GM03348 (cell line): ENCODE measurements around the gene ANKRD37.
"Not testable (repeated sequence)": the region's sequence is repeated elsewhere in the genome, so short reads cannot be mapped to it uniquely, and the experiment has no call there.

Experiments used
- DNase-seq: peaks from one replicate; pipeline ENCODE4 v3.0.0; 2012; ENCODE audit warnings: low spot score

Gene ANKRD37

GRCh38 chr4:185396724-185397385 lies at the start of gene ANKRD37:
ANKRD37 (plus strand) TSS chr4:185396841; CDS start chr4:185396924, 83 bp downstream.
- peak; percentile 44 for DNase-seq

DNA sequence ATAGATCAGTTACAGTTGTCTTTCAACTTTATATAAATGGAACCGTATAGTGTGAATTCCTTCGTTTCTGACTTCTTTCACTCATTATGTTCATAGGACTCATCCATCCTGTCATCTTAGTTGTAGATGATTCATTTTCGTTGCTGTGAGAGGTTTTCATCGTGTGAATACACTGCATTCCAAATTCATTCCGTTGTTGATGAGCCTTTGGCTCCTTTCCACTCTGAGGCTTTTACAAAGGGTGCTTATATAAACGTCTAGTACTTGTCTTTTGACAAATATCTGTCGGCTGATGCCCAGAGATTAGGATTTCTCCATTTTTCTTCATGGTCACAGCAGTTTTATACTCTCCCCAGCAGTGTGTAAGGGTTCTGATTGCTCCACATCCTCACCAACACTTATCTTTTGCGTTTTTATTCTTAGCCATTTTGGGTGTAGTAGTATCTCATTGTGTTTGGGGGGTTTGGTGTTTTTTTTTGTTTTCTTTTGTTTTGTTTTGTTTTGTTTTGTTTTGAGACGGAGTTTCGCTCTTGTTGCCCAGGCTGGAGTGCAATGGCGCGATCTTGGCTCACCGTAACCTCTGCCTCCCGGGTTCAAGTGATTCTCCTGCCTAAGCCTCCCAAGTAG lies 49.6 kb upstream of the ANKRD37 start:
- no peak for DNase-seq

GRCh38 chr4:185351691-185352090 lies 45.0 kb upstream of the ANKRD37 start:
- DNase-seq: no peak

- DNase-seq: no peak
These were observed 44.4 kb upstream of the ANKRD37 start for GRCh38 chr4:185352202-185352601.

- no peak for DNase-seq
These were observed 43.9 kb upstream of the ANKRD37 start for GRCh38 chr4:185352741-185353140.

GRCh38 chr4:185357211-185357610 lies 39.4 kb upstream of the ANKRD37 start:
- no peak for DNase-seq

- no peak for DNase-seq
These were observed 38.8 kb upstream of the ANKRD37 start for GRCh38 chr4:185357733-185358440.

DNA sequence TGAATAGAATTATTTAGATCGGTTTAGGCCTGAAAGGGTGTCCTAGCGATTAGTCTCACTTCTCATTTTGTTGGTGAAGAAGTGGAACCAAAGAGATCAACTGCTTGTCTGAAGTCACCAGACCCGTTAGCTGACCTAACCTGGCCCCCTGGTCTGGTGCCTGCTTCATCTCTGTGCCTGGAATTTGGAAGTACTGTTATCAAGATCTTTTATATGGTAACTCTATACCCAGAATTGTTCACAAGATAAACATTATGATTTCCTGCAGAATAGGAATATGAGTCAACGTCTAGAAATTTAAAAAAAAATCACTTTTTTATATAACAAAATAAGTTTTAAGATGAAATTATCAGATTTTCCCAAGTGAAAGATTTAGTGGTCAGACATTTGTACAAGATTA lies 38.1 kb upstream of the ANKRD37 start:
- peak; percentile 28 for DNase-seq

GRCh38 chr4:185358959-185359358 lies 37.7 kb upstream of the ANKRD37 start:
- DNase-seq: no peak

- DNase-seq: no peak
These were observed 36.7 kb upstream of the ANKRD37 start for GRCh38 chr4:185359767-185360446.

- no peak for DNase-seq
These were observed 34.8 kb upstream of the ANKRD37 start for GRCh38 chr4:185361872-185362271.

DNA sequence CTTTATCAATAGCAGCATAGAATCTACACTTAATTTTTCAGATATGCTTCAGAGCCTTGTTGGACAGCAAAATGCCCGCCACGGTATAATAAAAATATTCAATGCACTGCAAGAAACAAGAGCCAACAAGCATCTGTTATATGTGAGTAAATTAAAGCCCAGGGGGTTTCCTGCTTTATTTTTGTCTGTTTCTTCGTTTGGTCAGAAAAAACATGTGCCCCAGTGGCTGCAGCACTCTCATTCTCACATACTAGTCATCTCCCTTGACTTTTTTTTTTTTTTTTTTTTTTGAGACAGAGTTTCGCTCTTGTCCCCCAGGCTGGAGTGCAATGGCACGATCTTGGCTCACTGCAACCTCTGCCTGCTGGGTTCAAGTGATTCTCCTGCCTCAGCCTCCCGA lies 34.1 kb upstream of the ANKRD37 start:
- not testable (repeated sequence) for DNase-seq

GRCh38 chr4:185363251-185363650 lies 33.4 kb upstream of the ANKRD37 start:
- no peak for DNase-seq

DNA sequence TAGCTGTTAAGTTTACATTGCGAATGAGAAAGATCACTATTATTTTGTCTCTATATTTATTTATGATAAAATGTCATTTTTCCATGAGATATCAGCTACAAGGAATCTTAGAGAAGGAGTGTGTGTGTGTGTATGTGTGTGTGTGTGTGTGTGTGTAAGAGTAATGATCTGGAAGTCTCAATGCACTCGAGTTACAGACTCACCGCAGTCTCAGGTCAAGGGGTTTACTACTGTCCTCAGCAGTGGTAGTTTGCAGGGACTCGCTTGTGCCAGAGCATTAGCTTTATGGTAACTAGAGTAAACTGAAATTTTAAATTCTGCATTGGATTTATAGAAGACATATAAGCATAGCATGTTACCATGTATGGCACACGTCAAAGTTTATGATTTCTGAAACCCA lies 31.8 kb upstream of the ANKRD37 start:
- no peak for DNase-seq

GRCh38 chr4:185369731-185370130 lies 26.9 kb upstream of the ANKRD37 start:
- DNase-seq: no peak

- no peak for DNase-seq
These were observed 26.2 kb upstream of the ANKRD37 start for GRCh38 chr4:185370268-185370949.

DNA sequence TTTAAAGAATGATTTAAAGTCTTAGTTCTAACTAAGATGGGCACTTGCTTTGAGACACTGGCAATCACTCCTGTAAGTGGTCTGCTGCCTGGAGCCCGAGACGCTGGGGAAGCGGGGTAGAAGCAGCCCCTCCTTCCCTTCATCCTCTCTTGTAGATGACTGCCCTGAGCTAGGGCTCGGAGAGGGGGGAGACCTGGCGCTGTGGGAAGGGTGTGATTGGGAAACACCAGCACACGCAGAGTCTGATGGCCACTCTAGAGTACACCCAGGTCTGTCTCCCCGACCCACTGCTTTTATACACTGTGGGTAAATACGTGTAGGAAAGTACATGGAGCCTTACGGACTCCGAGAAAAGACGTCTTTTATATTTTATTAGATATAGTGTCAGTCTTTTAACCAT lies 24.9 kb upstream of the ANKRD37 start:
- DNase-seq: no peak

DNA sequence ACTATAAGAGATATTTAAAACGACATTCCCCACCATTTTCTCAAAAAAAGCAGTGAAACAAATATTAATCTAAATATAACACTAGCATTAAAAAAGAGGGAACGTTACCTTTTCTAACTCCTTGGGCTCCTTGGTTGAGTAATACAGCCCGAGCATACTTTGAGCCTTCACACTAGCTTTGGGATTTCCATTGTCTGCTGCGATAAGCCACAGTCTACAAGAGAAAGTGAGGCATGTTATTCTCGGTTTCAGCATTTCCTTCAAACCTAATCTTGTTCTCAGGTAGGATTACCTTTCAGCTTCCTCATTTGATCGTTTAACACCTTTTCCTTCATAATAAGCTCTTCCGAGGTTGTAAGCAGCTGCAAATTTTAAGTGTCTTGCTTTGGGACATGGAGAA lies 22.6 kb upstream of the ANKRD37 start:
- no peak for DNase-seq

GRCh38 chr4:185374573-185374972 lies 22.1 kb upstream of the ANKRD37 start:
- no peak for DNase-seq

DNA sequence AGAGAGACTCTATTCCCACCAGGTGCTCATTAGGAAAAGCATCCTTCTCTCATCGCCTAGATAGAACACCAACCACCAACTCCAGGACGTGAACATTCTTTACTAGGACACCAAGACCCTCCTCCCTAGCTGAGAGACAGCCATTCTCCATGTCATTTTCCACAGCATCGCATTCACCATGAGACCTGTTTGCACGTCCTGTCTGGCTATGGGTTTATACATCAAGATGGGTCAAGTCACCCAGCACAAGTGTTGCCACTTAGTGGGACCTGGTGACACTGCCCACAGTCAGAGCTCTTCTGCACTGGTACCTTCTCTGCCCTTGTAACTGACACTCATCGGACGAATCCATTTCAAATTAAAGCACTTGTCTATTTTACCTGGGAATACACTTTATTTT lies 18.4 kb upstream of the ANKRD37 start:
- no peak for DNase-seq

GRCh38 chr4:185379326-185380295 lies 17.0 kb upstream of the ANKRD37 start:
- no peak for DNase-seq
